ENCODE data around the gene BCAR3.
"Not testable (repeated sequence)": the region's sequence is repeated elsewhere in the genome, so short reads cannot be mapped to it uniquely, and the experiment has no call there.

The BCAR3 gene

DNA sequence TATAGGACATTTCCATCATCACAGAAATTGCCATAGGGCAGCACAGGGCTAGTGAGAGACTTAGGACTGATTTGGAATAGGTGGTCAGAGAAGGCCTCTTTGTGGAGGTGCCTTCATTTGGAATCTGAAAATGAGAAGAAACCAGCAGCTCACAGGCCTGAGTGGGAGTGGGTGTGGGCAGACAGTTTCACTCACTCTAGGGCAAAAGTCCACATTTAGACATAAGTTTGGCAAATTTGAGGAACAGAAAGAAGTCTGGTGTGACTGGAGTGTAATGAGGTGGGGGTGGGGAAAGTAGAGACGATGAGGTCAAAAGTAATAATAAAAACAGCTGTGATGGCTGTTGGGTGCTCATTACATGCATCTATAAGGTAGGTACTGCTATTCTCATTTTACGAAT lies 22.4 kb upstream of the BCAR3 start:
- Histone ChIP-seq H3K9me3 (ENCODE audit: insufficient read depth, low read depth, low read length) (no peaks in the 10 kb centered on the region), H3K4me3 (ENCODE audit: low read length) (no peak overlapping the region), H3K27me3 (ENCODE audit: insufficient read depth, low read length) (no peaks in the 10 kb centered on the region), H3K27ac (ENCODE audit: low read depth, low read length) (no peak overlapping the region), H3K4me1 (ENCODE audit: insufficient read depth, low read length) (peaks cover 4% of the 10 kb centered on the region), H3K36me3 (ENCODE audit: insufficient read depth, low read length) (no peaks in the 10 kb centered on the region), H3K9ac (ENCODE audit: low read depth, low read length) (no peak overlapping the region)
- WGBS: 94% methylated on average over 2 of the region's 2 CpGs

DNA sequence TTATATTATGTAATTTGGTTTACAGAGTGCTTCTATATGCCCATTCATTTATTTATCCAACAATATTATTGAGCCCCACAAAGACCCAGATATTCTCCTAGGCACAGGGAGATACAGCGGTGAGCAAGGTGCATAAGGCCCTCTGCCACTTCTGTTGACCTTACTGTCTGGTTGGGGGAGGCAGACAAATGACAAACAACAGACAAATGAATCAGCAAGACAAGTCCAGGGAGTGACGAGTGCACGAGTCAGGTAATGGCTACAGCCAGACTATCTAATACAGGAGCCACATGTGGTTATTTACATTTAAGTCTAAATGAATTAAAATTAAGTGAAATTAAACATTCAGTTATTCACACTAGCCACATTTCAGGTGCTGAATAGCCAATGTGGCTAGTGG lies 22.0 kb upstream of the BCAR3 start:
- 74% methylated on average over 3 of the region's 3 CpGs for WGBS
- Histone ChIP-seq H3K9me3 (ENCODE audit: insufficient read depth, low read depth, low read length) (no peaks in the 10 kb centered on the region), H3K4me1 (ENCODE audit: insufficient read depth, low read length) (peaks cover 4% of the 10 kb centered on the region; the same call in 1 of the 2 replicates), H3K4me3 (ENCODE audit: low read length) (no peak overlapping the region), H3K27ac (ENCODE audit: low read depth, low read length) (no peak overlapping the region), H3K36me3 (ENCODE audit: insufficient read depth, low read length) (no peaks in the 10 kb centered on the region), H3K9ac (ENCODE audit: low read depth, low read length) (no peak overlapping the region), H3K27me3 (ENCODE audit: insufficient read depth, low read length) (no peaks in the 10 kb centered on the region)

DNA sequence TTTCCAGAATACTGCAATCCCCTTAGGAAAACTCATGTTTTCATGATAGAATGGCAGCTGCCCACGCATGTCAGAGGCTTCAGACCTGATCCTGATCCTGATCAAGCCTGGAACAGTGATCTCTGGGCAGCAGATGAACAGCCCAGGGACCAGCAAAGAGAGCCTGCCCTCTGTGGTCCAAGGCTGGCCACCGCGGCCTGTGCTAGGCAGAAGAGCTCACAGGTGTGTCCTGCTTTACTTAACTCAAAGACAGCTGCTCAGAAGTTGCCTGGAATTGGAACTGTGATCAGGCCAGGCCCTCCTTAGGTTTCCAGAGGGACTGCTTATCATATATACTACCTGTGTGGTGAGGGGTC lies 21.2 kb upstream of the BCAR3 start:
- WGBS: 56% methylated on average over 3 of the region's 3 CpGs
- H3K27me3 ChIP-seq (ENCODE audit: insufficient read depth, low read length): no peaks in the 10 kb centered on the region
- H3K4me3 ChIP-seq (ENCODE audit: low read length): no peak overlapping the region
- no peak overlapping the region for H3K9ac ChIP-seq (ENCODE audit: low read depth, low read length)
- H3K9me3 ChIP-seq (ENCODE audit: insufficient read depth, low read depth, low read length): no peaks in the 10 kb centered on the region
- H3K27ac ChIP-seq (ENCODE audit: low read depth, low read length): no peak overlapping the region
- H3K36me3 ChIP-seq (ENCODE audit: insufficient read depth, low read length): no peaks in the 10 kb centered on the region
- peaks cover 4% of the 10 kb centered on the region; the same call in 1 of the 2 replicates for H3K4me1 ChIP-seq (ENCODE audit: insufficient read depth, low read length)

DNA sequence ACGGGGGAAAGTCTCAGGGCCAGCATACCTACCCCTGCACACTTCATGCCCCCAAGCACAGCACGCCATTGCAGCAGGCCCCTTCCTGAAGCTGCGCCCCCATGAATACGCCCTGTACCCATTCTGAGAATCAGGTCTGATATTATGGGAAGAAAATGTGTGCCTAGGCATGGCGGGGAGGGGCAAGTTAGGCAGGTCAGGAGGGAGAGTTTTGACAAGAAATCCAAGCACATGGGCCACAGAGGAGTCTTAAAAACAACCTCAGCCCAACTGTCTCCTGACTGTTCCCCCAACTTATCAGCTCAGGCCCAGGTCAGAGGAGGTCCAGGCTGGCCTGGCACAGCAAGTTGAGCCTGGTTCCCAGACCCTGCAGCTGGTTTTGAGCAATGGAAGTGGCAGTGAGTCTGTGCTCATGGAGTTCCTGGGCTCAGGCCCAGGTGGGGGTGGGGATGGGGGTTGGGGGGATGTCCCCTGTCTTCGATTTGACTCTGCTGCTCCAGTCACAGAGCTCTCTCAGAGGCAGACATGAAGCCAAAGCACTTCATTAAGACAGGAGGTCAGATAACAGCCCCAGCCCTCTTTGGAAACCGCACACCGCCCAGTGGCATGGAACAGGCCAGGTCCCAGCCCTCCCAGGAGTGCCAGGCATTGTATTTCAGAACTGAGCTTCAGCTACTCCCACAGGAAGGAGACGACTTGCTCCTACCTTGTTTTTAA lies 20.6 kb upstream of the BCAR3 start:
- no peak overlapping the region for H3K9ac ChIP-seq (ENCODE audit: low read depth, low read length)
- no peaks in the 10 kb centered on the region for H3K9me3 ChIP-seq (ENCODE audit: insufficient read depth, low read depth, low read length)
- no peak overlapping the region for H3K4me3 ChIP-seq (ENCODE audit: low read length)
- no peaks in the 10 kb centered on the region for H3K36me3 ChIP-seq (ENCODE audit: insufficient read depth, low read length)
- peaks cover 4% of the 10 kb centered on the region; the same call in 1 of the 2 replicates for H3K4me1 ChIP-seq (ENCODE audit: insufficient read depth, low read length)
- WGBS: 92% methylated on average over 9 of the region's 9 CpGs
- H3K27ac ChIP-seq (ENCODE audit: low read depth, low read length): no peak overlapping the region
- H3K27me3 ChIP-seq (ENCODE audit: insufficient read depth, low read length): no peaks in the 10 kb centered on the region

DNA sequence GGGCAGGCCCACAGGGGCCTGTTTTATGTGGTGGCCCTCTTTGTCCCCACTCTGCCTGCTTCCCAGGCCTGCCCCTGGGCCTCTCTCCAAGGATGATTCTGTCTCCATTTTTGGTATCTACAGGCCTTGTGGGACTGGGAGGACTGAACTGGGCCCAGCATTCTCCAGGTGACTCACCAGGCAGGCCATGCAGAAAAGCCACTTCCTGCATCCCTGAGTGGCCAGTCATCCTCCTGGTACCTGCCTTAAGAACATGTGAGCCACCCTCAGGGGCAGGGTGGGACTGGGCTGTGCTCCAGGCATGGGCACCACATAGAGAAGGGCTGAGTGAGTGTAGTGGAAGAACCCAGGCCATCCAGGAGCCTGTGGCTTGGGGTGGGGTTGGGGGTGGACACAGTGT lies 20.0 kb upstream of the BCAR3 start:
- no peaks in the 10 kb centered on the region for H3K36me3 ChIP-seq (ENCODE audit: insufficient read depth, low read length)
- no peak overlapping the region for H3K4me3 ChIP-seq (ENCODE audit: low read length)
- H3K27ac ChIP-seq (ENCODE audit: low read depth, low read length): no peak overlapping the region
- H3K9me3 ChIP-seq (ENCODE audit: insufficient read depth, low read depth, low read length): no peaks in the 10 kb centered on the region
- no peak overlapping the region for H3K9ac ChIP-seq (ENCODE audit: low read depth, low read length)
- peaks cover 4% of the 10 kb centered on the region; the same call in 1 of the 2 replicates for H3K4me1 ChIP-seq (ENCODE audit: insufficient read depth, low read length)
- no peaks in the 10 kb centered on the region for H3K27me3 ChIP-seq (ENCODE audit: insufficient read depth, low read length)

DNA sequence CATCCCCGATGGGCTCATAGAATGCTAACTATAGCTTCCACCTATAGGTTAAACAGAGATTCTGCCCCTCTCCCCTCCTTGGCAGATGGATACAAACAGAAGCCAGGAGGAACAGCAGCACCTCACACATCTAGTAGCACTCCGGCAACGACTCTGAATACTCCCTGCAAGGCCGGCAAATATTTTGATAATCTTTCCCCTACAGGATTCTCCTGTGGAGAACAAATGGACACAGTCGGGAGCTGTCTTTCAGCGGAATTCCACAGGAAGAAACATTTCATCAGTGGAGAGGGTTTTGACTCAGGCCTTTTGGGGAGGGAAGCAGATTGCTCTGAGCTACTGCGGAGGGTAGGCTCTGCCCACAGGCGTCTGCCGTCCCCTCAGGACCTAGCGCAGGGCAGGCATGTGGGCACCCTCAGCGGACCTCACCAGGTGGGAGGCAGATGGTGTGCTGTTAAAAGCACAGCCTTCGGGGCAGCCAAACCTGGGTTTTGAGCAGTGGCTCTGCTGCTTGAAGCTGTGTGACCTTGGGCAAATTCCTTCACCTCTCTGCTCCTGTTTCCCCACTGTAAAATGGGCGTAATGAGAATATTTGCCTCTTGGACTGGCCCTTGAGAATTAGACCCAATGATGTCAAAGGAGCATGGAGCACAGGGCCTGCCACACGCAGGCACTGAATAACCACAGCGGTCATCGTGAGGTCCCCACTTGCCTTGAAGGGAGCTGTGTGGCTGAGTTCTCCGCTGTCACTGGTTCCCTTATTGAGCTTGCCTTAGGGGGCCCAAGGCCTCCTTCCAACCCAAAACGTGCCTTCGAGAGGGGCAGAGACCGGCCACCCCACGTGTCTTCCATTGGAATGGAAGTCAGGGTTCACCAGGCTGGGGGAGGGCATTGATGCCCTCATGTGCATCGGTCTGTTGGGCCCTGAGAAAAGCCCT lies 19.2 kb upstream of the BCAR3 start:
- no peaks in the 10 kb centered on the region for H3K4me1 ChIP-seq (ENCODE audit: insufficient read depth, low read length)
- WGBS: 91% methylated on average over 22 of the region's 22 CpGs
- H3K9me3 ChIP-seq (ENCODE audit: insufficient read depth, low read depth, low read length): no peaks in the 10 kb centered on the region
- no peak overlapping the region for H3K9ac ChIP-seq (ENCODE audit: low read depth, low read length)
- H3K36me3 ChIP-seq (ENCODE audit: insufficient read depth, low read length): no peaks in the 10 kb centered on the region
- H3K27me3 ChIP-seq (ENCODE audit: insufficient read depth, low read length): no peaks in the 10 kb centered on the region
- no peak overlapping the region for H3K4me3 ChIP-seq (ENCODE audit: low read length)
- no peak overlapping the region for H3K27ac ChIP-seq (ENCODE audit: low read depth, low read length)

DNA sequence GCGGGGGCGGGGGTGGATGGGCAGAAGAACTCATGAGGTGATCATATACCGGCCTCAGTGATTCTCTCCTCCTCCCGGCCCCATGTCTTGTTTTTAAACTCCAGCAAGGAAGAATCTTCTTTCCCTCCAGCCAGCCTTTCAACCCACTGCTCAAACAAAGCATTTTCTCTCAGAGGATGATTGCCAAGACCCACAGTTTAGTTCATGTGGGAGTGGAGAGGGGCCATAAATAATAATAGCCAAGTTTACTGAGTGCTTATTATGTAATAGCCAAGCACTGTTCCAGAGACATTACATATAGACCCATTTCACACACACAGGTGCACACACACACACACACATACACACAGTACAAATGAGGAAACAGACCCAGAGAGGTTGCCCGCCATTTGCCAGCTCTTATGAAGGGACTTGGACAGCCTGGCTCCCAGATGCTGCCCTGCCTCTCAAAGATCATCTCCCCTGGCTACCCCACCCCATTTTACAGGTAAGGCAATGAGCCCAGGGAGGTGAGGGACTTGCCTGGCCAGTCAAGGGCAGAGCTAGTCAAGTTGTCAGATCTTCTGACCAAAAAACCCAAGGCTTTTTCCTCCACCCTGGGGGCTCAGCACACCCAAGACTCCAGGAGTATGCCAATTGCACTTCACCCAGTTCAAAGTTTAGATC lies 18.0 kb upstream of the BCAR3 start:
- no peaks in the 10 kb centered on the region for H3K36me3 ChIP-seq (ENCODE audit: insufficient read depth, low read length)
- no peaks in the 10 kb centered on the region for H3K9me3 ChIP-seq (ENCODE audit: insufficient read depth, low read depth, low read length)
- H3K4me3 ChIP-seq (ENCODE audit: low read length): no peak overlapping the region
- H3K27me3 ChIP-seq (ENCODE audit: insufficient read depth, low read length): no peaks in the 10 kb centered on the region
- H3K9ac ChIP-seq (ENCODE audit: low read depth, low read length): no peak overlapping the region
- no peak overlapping the region for H3K27ac ChIP-seq (ENCODE audit: low read depth, low read length)
- 92% methylated on average over 5 of the region's 5 CpGs for WGBS
- no peaks in the 10 kb centered on the region for H3K4me1 ChIP-seq (ENCODE audit: insufficient read depth, low read length)

DNA sequence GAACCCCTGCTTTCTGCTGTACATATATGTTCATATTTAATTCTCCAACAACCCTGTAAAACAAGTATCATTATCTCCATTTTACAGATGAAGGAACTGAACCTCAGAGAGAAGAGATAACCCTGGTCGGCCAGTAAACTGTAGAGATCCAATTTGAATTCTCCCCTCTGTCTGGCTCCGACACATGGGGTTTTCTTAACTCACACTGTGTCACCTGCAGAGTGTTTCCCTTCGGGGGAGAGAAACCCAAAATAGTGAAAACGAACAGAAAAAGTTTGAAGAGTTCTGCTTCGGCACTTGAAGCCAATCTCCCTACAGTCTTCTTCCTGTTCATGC lies 17.4 kb upstream of the BCAR3 start:
- H3K4me3 ChIP-seq (ENCODE audit: low read length): no peak overlapping the region
- no peak overlapping the region for H3K9ac ChIP-seq (ENCODE audit: low read depth, low read length)
- no peaks in the 10 kb centered on the region for H3K27me3 ChIP-seq (ENCODE audit: insufficient read depth, low read length)
- H3K9me3 ChIP-seq (ENCODE audit: insufficient read depth, low read depth, low read length): no peaks in the 10 kb centered on the region
- no peaks in the 10 kb centered on the region for H3K4me1 ChIP-seq (ENCODE audit: insufficient read depth, low read length)
- WGBS: 91% methylated on average over 5 of the region's 5 CpGs
- H3K27ac ChIP-seq (ENCODE audit: low read depth, low read length): no peak overlapping the region
- H3K36me3 ChIP-seq (ENCODE audit: insufficient read depth, low read length): no peaks in the 10 kb centered on the region

DNA sequence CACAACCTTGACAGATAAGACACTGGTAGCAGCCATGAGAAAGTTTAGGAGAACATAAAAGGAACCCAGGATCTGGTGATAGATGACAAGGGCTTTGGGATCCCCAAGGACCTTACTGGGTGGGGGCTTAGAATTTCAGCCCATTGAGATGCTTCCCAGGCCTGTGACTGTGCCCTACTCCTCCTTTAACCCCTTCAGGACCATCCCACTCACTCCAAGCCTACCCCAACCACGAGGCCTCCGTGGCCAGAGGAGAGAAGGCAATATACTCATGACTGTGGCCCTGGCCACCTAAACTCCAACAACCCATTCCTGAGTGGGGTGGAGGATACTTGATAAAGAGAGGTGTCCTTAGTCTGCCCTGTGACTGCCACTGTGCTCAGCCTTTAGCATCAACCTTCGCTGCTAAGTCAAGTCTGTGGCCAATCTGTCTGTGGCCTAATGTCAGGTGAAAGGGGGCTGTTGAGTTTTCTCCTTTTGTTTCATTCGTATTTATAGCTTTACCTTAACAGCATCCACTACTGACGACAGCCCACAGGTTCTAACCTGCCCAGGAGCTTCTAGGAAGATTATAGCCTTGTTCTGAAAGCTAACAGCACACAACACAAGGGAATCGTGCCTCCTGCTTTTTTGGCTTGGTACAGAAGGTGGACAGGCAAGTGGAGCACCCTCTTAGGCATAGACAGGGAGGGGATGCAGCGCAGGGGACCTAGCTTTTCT lies 16.9 kb upstream of the BCAR3 start:
- 94% methylated on average over 6 of the region's 7 CpGs for WGBS
- H3K4me3 ChIP-seq (ENCODE audit: low read length): no peak overlapping the region
- H3K9me3 ChIP-seq (ENCODE audit: insufficient read depth, low read depth, low read length): no peaks in the 10 kb centered on the region
- H3K36me3 ChIP-seq (ENCODE audit: insufficient read depth, low read length): no peaks in the 10 kb centered on the region
- H3K27me3 ChIP-seq (ENCODE audit: insufficient read depth, low read length): no peaks in the 10 kb centered on the region
- no peak overlapping the region for H3K9ac ChIP-seq (ENCODE audit: low read depth, low read length)
- H3K4me1 ChIP-seq (ENCODE audit: insufficient read depth, low read length): no peaks in the 10 kb centered on the region
- no peak overlapping the region for H3K27ac ChIP-seq (ENCODE audit: low read depth, low read length)

DNA sequence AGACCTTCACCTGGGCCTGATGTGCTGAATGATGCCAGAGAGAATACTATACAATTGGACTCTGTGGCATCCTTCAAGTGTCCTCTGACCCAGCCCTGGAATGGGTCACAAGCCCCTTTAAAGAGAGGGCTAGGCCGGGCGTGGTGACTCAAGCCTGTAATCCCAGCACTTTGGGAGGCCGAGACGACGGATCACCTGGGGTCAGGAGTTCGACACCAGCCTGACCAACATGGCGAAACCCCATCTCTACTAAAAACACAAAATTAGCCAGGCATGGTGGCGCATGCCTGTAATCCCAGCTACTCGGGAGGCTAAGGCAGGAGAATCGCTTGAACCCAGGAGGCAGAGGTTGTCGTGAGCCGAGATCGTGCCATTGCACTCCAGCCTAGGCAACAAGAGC lies 15.9 kb upstream of the BCAR3 start:
- not testable (repeated sequence) for H3K4me3 ChIP-seq (ENCODE audit: low read length); H3K36me3 ChIP-seq (ENCODE audit: insufficient read depth, low read length); H3K9me3 ChIP-seq (ENCODE audit: insufficient read depth, low read depth, low read length); H3K27me3 ChIP-seq (ENCODE audit: insufficient read depth, low read length); H3K9ac ChIP-seq (ENCODE audit: low read depth, low read length); H3K27ac ChIP-seq (ENCODE audit: low read depth, low read length); H3K4me1 ChIP-seq (ENCODE audit: insufficient read depth, low read length)
- WGBS: 87% methylated on average over 13 of the region's 13 CpGs

All from HUES64 (cell line).